Upper lobe of left lung (tissue), 6 donors: Measurements from ENCODE around the gene TMEM132D. TPM values are rescaled to one million over a fixed set of nuclear protein-coding genes. Genes with fewer than 3 reads are reported as not detected.

Experiments
- ATAC-seq, 2 donors: fragments of 200-7000 bp; cut with Tn5 transposase; one replicate each; pipeline ENCODE4 v1.9.1; 2022; ENCODE audit warnings: mild to moderate bottlenecking in 2 of 2, moderate library complexity in 2 of 2; ENCODE audit not compliant: low FRiP score in 2 of 2
- DNase-seq, 2 donors: peaks; one replicate each; pipeline ENCODE4 v3.0.0-alpha.2; 2019 to 2020
- H3K27ac ChIP-seq, 4 donors: fragments of 200-600 bp; sonication (generic); one replicate each; pipeline ENCODE4 v1.5.1; 2016 to 2019
- H3K27me3 ChIP-seq, 4 donors: fragments of 200-600 bp; sonication (generic); one replicate each; pipeline ENCODE4 v1.5.1; 2017 to 2019
- H3K36me3 ChIP-seq, 4 donors: fragments of 200-600 bp; sonication (generic); one replicate each; pipeline ENCODE4 v1.5.1; 2016 to 2019
- H3K4me1 ChIP-seq, 4 donors: fragments of 200-600 bp; sonication (generic); one replicate each; pipeline ENCODE4 v1.5.1; 2018 to 2019
- H3K4me3 ChIP-seq, 4 donors: fragments of 200-600 bp; sonication (generic); one replicate each; pipeline ENCODE4 v1.5.1; 2017 to 2019; ENCODE audit warnings: mild to moderate bottlenecking in 2 of 4, moderate library complexity in 1 of 4
- H3K9me3 ChIP-seq, 4 donors: fragments of 200-600 bp; sonication (generic); one replicate each; pipeline ENCODE4 v1.5.1; 2018 to 2019
- EP300 ChIP-seq, 4 donors: sonication (generic); formaldehyde crosslinking; IDR thresholded peaks; one replicate each; pipeline ENCODE4 v1.5.1; 2017; ENCODE audit warnings: antibody characterized with exemption in 4 of 4, control low read depth in 2 of 4
- POLR2A ChIP-seq, 4 donors: fragments of 450-650 bp; IDR thresholded peaks; one replicate each; pipeline ENCODE4 v1.5.1; 2016 to 2017; ENCODE audit warnings: antibody characterized with exemption in 4 of 4, mild to moderate bottlenecking in 2 of 4
- POLR2AphosphoS5 ChIP-seq, 2 donors: sonication (generic); formaldehyde crosslinking; IDR thresholded peaks; one replicate each; pipeline ENCODE4 v1.5.1; 2017; ENCODE audit warnings: antibody characterized with exemption in 2 of 2
- WGBS, 2 donors: methylation state at CpG; one replicate each; pipeline ENCODE4 v1.1.5; 2017 to 2018; 5-methylcytosine and 5-hydroxymethylcytosine counted together
- total RNA-seq, 6 donors: library from RNA; depleted of rRNA in 4 of 6; stranded (reverse); fragments of >200 nt in 4 of 6; gene quantifications; one replicate each; pipeline versions ENCODE4 v1.1.0 to v1.2.1, GENCODE V29; 2016 to 2021
- TF ChIP-seq, protein P1 (sequence below), 6 experiments: fragments of 450-650 bp in 4 of 6; fragments of 200-600 bp in 2 of 6; sonication (generic) in 2 of 6; IDR thresholded peaks; one replicate each; pipeline ENCODE4 v1.5.1; 2016 to 2019; ENCODE audit warnings: antibody characterized with exemption in 6 of 6
- donor health status: DM: no; HTN: no; CAD: no; lungs with moderate emphysema.
- donor health status: DM: no; HTN: yes; CAD: no; lungs with severe emphysema.

Gene TMEM132D
- total RNA-seq, 6 donors from 2014 or later: 0.30 to 1.0 (median 0.79) TPM; not detected in 1

DNA sequence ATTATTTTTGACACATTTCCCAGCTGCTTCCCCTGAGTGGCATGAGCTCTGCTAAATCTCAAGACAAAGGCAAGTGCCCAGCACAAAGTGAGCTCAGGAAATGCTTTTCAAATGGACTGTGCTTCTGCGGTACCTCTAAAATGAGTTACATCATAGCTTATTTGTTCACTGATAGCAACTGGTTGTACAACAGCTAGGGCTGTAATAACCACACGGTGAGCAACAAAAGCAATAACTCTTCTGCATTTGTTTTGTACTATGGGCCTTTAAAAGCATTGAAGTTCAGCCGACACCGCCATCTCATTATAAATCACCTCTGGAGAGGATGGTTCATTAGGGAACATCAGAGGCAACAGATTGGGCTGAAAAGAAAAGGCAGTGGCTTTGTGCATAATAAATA, 575.6 kb downstream of the TMEM132D start:
- ATAC-seq (no peak), DNase-seq (no peak)
- no peaks in the 10 kb centered on the region for H3K9me3 ChIP-seq
- 60 to 65% methylated on average over 4 of the region's 4 CpGs for WGBS, 2 donors
- H3K4me3 ChIP-seq: no peak overlapping the region
- H3K27me3 ChIP-seq: no peaks in the 10 kb centered on the region
- H3K4me1 ChIP-seq: no peaks in the 10 kb centered on the region
- no peak overlapping the region for H3K27ac ChIP-seq
- TF ChIP-seq POLR2A (IDR thresholded peaks at IDR 0.05): no peak
- TF ChIP-seq EP300 (IDR thresholded peaks at IDR 0.05): no peak
- no peak for TF ChIP-seq POLR2AphosphoS5 (IDR thresholded peaks at IDR 0.05)
- TF ChIP-seq, protein P1, sequence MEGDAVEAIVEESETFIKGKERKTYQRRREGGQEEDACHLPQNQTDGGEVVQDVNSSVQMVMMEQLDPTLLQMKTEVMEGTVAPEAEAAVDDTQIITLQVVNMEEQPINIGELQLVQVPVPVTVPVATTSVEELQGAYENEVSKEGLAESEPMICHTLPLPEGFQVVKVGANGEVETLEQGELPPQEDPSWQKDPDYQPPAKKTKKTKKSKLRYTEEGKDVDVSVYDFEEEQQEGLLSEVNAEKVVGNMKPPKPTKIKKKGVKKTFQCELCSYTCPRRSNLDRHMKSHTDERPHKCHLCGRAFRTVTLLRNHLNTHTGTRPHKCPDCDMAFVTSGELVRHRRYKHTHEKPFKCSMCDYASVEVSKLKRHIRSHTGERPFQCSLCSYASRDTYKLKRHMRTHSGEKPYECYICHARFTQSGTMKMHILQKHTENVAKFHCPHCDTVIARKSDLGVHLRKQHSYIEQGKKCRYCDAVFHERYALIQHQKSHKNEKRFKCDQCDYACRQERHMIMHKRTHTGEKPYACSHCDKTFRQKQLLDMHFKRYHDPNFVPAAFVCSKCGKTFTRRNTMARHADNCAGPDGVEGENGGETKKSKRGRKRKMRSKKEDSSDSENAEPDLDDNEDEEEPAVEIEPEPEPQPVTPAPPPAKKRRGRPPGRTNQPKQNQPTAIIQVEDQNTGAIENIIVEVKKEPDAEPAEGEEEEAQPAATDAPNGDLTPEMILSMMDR (IDR thresholded peaks at IDR 0.05): no peak
- H3K36me3 ChIP-seq: no peaks in the 10 kb centered on the region

DNA sequence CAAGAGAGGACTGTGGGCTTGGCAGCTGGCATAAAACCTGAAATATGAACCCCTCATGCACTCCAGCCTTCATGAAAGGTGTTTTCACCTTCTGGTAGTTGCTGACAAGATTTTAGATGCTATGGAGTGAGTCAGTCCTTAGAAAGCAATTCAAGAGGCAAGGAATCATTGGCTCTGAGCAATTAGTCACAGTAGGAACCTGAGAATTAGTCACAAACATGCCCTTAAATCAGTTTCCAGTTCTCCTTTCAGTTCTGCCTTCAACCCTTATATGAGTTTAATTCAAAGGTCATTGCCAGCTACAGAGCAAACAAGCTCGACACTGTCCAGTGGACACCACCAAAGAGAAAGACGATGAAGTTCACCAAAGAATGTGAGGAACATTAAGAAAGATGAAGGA, 578.3 kb downstream of the TMEM132D start:
- H3K4me3 ChIP-seq: no peak overlapping the region
- no peaks in the 10 kb centered on the region for H3K4me1 ChIP-seq
- no peak overlapping the region for H3K27ac ChIP-seq
- 83 to 84% methylated on average over 2 of the region's 2 CpGs for WGBS, 2 donors
- TF ChIP-seq POLR2AphosphoS5 (IDR thresholded peaks at IDR 0.05): no peak
- TF ChIP-seq, protein P1 (IDR thresholded peaks at IDR 0.05): no peak
- no peak for TF ChIP-seq POLR2A (IDR thresholded peaks at IDR 0.05)
- no peak for TF ChIP-seq EP300 (IDR thresholded peaks at IDR 0.05)
- ATAC-seq (no peak), DNase-seq (no peak)
- no peaks in the 10 kb centered on the region for H3K36me3 ChIP-seq
- H3K27me3 ChIP-seq: no peaks in the 10 kb centered on the region
- no peaks in the 10 kb centered on the region for H3K9me3 ChIP-seq

DNA sequence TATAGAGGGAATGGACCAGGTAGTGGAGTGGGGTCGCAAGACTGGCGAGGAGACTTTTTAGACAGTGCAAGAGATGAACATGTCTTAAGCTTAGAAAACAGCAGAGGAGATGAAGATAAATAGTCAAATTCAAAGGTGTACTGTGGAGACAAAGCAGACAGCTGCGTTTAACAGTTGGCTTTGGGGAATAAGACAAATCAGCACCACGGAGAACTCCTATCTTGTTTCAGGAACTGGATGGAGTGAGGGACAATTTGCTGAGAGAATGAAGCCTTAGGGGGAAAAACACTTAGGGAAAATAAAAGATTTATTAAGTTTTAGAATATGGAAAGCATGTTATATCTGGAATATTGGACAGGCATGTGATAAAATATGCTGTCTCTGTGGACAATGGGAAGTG, 591.8 kb downstream of the TMEM132D start:
- Histone ChIP-seq H3K27ac (no peak overlapping the region), H3K4me3 (no peak overlapping the region), H3K9me3 (no peaks in the 10 kb centered on the region), H3K27me3 (no peaks in the 10 kb centered on the region), H3K4me1 (no peaks in the 10 kb centered on the region), H3K36me3 (no peaks in the 10 kb centered on the region)
- no peak for ATAC-seq
- TF ChIP-seq POLR2A (IDR thresholded peaks at IDR 0.05) (no peak), EP300 (IDR thresholded peaks at IDR 0.05) (no peak), POLR2AphosphoS5 (IDR thresholded peaks at IDR 0.05) (no peak)
- TF ChIP-seq, protein P1 (IDR thresholded peaks at IDR 0.05): no peak
- no peak for DNase-seq
- 61 to 66% methylated on average over 4 of the region's 4 CpGs for WGBS, 2 donors

DNA sequence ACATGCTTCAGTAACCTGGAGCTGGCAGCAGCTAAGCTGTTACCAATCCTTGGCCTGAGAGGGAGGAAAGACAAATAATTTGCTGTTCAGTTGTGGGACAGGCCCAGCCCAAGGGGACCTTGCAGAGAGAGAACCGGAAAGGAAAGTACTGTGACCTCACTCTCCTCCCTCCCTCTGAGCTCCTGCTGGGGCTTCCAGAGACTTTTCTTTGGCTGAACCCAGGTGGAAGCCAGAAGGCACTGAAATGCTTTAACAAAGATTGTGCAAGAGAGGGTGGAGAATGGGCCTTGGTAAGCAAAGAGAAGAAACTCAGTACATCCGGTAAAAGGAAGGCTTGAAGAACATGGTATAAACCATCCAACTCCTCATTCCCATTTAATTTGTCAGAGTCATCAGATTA, 593.5 kb downstream of the TMEM132D start:
- ATAC-seq: peak in 1 of 2 donors; percentile 40
- no peaks in the 10 kb centered on the region for H3K4me1 ChIP-seq
- no peak overlapping the region for H3K4me3 ChIP-seq
- no peaks in the 10 kb centered on the region for H3K27me3 ChIP-seq
- no peak for TF ChIP-seq EP300 (IDR thresholded peaks at IDR 0.05)
- TF ChIP-seq, protein P1 (IDR thresholded peaks at IDR 0.05): no peak
- no peak for TF ChIP-seq POLR2A (IDR thresholded peaks at IDR 0.05)
- no peak for TF ChIP-seq POLR2AphosphoS5 (IDR thresholded peaks at IDR 0.05)
- peak in 1 of 2 donors; percentile 35 for DNase-seq
- H3K9me3 ChIP-seq: no peaks in the 10 kb centered on the region
- no peaks in the 10 kb centered on the region for H3K36me3 ChIP-seq
- WGBS, 2 donors: 44 to 56% methylated on average over 2 of the region's 2 CpGs
- no peak overlapping the region for H3K27ac ChIP-seq

DNA sequence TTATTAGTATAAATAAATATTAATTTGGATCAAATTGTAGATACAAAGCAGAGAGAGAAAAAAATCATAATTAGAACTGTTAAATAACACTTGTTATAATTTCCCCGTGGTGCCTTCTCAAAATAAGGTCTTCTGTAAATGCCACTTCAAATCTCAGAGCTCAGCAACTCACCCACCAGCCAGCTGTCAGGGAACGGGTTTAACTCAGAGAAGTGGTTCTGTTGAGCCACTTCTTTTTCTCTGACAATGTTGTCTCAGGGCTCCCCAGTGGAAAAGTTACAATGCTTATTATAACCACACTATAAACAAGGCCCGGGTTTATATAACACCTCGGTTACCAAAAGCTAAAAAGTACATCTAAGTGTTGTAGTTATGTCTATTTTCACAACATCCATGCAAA, 598.0 kb downstream of the TMEM132D start:
- TF ChIP-seq POLR2A (IDR thresholded peaks at IDR 0.05): no peak
- no peak for TF ChIP-seq POLR2AphosphoS5 (IDR thresholded peaks at IDR 0.05)
- TF ChIP-seq EP300 (IDR thresholded peaks at IDR 0.05): no peak
- TF ChIP-seq, protein P1 (IDR thresholded peaks at IDR 0.05): no peak
- no peak overlapping the region for H3K27ac ChIP-seq
- no peaks in the 10 kb centered on the region for H3K27me3 ChIP-seq
- H3K9me3 ChIP-seq: no peaks in the 10 kb centered on the region
- WGBS, 2 donors: 54 to 73% methylated on average over 4 of the region's 4 CpGs
- H3K36me3 ChIP-seq: no peaks in the 10 kb centered on the region
- no peak overlapping the region for H3K4me3 ChIP-seq
- peaks cover 0 to 2% (median 0%) of the 10 kb centered on the region in 4 donors for H3K4me1 ChIP-seq
- no peak for DNase-seq
- ATAC-seq: no peak
